Adrenal gland (tissue), 12 donors: ENCODE measurements around the gene RAP1GAP2. TPM values are rescaled to one million over a fixed set of nuclear protein-coding genes. Genes with fewer than 3 reads are reported as not detected.

Experiments
- DNase-seq, 7 donors: peaks; one replicate each; pipeline ENCODE4 v3.0.0-alpha.2; 2019 to 2020
- H3K27ac ChIP-seq, 5 donors: fragments of 200-600 bp; sonication (generic) in 4 of 5; 1 replicate in 3 of 5; 2 replicates in 2 of 5; pipeline versions ENCODE4 v1.5.1 to v1.8.0; 2016 to 2020; ENCODE audit warnings: mild to moderate bottlenecking in 1 of 5
- H3K27me3 ChIP-seq: fragments of 200-600 bp; 2 replicates; pipeline ENCODE4 v1.8.0; 2021
- H3K36me3 ChIP-seq, 2 donors: fragments of 200-600 bp; replicated peaks in 1 of 2; 1 replicate in 1 of 2; 2 replicates in 1 of 2; pipeline versions ENCODE4 v1.5.1 to v1.8.0; 2018 to 2022
- H3K4me1 ChIP-seq, 2 donors: fragments of 200-600 bp; replicated peaks in 1 of 2; 1 replicate in 1 of 2; 2 replicates in 1 of 2; pipeline versions ENCODE4 v1.5.1 to v1.8.0; 2018 to 2021
- H3K4me3 ChIP-seq, 4 donors: fragments of 200-600 bp; sonication (generic) in 3 of 4; one replicate each; pipeline ENCODE4 v1.5.1; 2016 to 2018
- H3K9me3 ChIP-seq, 3 donors: fragments of 200-600 bp; sonication (generic) in 1 of 3; replicated peaks in 1 of 3; 1 replicate in 2 of 3; 2 replicates in 1 of 3; pipeline versions ENCODE4 v1.5.1 to v1.8.0; 2016 to 2021
- CTCF ChIP-seq, 6 experiments: fragments of 450-650 bp in 4 of 6; fragments of 200-600 bp in 2 of 6; sonication (generic) in 1 of 6; IDR thresholded peaks; 1 replicate in 5 of 6; 2 replicates in 1 of 6; pipeline versions ENCODE4 v1.5.1 to v1.8.0; 2016 to 2021; ENCODE audit warnings: antibody characterized with exemption in 6 of 6, mild to moderate bottlenecking in 2 of 6, moderate library complexity in 1 of 6
- POLR2A ChIP-seq, 2 donors: fragments of 450-650 bp; IDR thresholded peaks; one replicate each; pipeline ENCODE4 v1.6.1; 2017; ENCODE audit warnings: antibody characterized with exemption in 2 of 2, mild to moderate bottlenecking in 2 of 2, moderate library complexity in 1 of 2
- WGBS, 4 donors: extraction: QIAGEN DNeasy Blood & Tissue Kit in 2 of 4; methylation state at CpG; one replicate each; pipeline versions ENCODE4 v1.1.5 to v1.1.7; 2013 to 2017; 5-methylcytosine and 5-hydroxymethylcytosine counted together
- intact Hi-C, 2 donors: fragments of 100-400 bp; cut with DNase I; formaldehyde crosslinking; loops; one replicate each; pipeline versions ENCODE4 v1.14.1 to v1.15.0; 2022 to 2023
- polyA plus RNA-seq, 3 donors: library from polyadenylated mRNA; stranded (reverse); fragments of 200-250 nt in 2 of 3; fragments of 350-450 nt in 1 of 3; fragmentation: Illumina TruSeq in 1 of 3; extraction: RNeasy Lipid Tissue Mini Kit (QIAGEN cat#74804) in 1 of 3; gene quantifications; one replicate each; pipeline ENCODE4 v1.2.3, GENCODE V29; 2013 to 2014
- total RNA-seq, 9 donors: library from RNA; depleted of rRNA in 4 of 9; stranded (reverse); fragments of >200 nt in 4 of 9; fragments of 120-200 nt in 1 of 9; fragmentation: NEBNext Ultra II Directional in 1 of 9; extraction: Animal tissue kit (Norgen Biotek cat#: 25700) in 1 of 9; gene quantifications; one replicate each; pipeline versions ENCODE4 v1.1.0 to v1.2.4, GENCODE V29; 2013 to 2023
- donor health status: healthy with polysubstance abuse.
- donor health status: Bipolar disorder and iron deficiency.
- donor health status: DM: yes; HTN: yes; CAD: no.
- donor health status: DM: no; HTN: no; CAD: no.
- donor health status: DM: no; HTN: no; CAD: no.
- donor health status: DM: yes; HTN: yes; CAD: no.

The RAP1GAP2 gene
- total and polyA plus RNA-seq, 12 donors = 4.2 to 20.4 (median 6.9) TPM

GRCh38 chr17:2805961-2806360 is 9.7 kb downstream of the RAP1GAP2 start:
- intact Hi-C loops = no loop called here
- H3K9me3 ChIP-seq = no peaks in the 10 kb centered on the region

GRCh38 chr17:2808367-2809335 is 12.4 kb downstream of the RAP1GAP2 start:
- Histone ChIP-seq H3K36me3 (no peaks in the 10 kb centered on the region), H3K27me3 (no peaks in the 10 kb centered on the region), H3K9me3 (no peaks in the 10 kb centered on the region), H3K4me1 (peaks cover 0 to 17% of the 10 kb centered on the region in 2 donors), H3K4me3 (no peak overlapping the region), H3K27ac (no peak overlapping the region)
- DNase-seq = no peak
- intact Hi-C loops = no loop called here
- TF ChIP-seq CTCF (IDR thresholded peaks at IDR 0.05) = no peak
- TF ChIP-seq POLR2A (IDR thresholded peaks at IDR 0.05) = no peak
- 91 to 96% (median 94%) methylated on average over 23 to 30 of the region's 30 CpGs for WGBS, 4 donors

More at GRCh38 chr17:2805961-2806360, 9.7 kb downstream of the RAP1GAP2 start:
- Histone ChIP-seq H3K4me3 (no peak overlapping the region), H3K4me1 (peaks cover 0 to 5% of the 10 kb centered on the region in 2 donors), H3K36me3 (no peaks in the 10 kb centered on the region), H3K27me3 (no peaks in the 10 kb centered on the region), H3K27ac (no peak overlapping the region)
- DNase-seq = no peak
- 79 to 86% (median 81%) methylated on average over 3 of the region's 3 CpGs for WGBS, 4 donors
- TF ChIP-seq POLR2A (IDR thresholded peaks at IDR 0.05) = no peak
- no peak for TF ChIP-seq CTCF (IDR thresholded peaks at IDR 0.05)

DNA sequence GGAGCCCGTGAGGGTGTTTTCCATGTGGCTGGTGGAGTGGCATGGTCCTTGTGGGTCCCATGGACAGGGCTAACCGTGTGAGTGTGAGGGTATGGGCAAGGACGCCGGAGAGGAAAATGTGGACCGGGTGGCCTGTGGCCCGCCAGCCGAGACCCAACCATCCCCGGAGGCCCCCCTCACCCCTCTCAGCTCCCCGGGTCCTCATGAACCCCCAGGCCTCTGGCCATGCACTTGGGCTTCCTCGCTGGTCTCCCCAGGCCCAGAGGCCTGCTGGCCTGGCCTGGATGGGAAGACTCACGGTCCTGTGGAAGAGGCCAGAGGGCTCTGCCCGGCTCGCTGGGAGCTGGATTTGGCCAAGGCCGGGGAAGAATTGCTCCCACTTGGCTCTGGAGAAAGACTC is 13.1 kb downstream of the RAP1GAP2 start:
- Histone ChIP-seq H3K9me3 (no peaks in the 10 kb centered on the region), H3K4me1 (peaks cover 0 to 13% of the 10 kb centered on the region in 2 donors), H3K36me3 (no peaks in the 10 kb centered on the region), H3K27me3 (no peaks in the 10 kb centered on the region), H3K27ac (no peak overlapping the region), H3K4me3 (no peak overlapping the region)
- WGBS, 4 donors = 72 to 98% (median 95%) methylated on average over 5 to 14 of the region's 14 CpGs
- no peak for DNase-seq
- intact Hi-C loops = no loop called here
- TF ChIP-seq POLR2A (IDR thresholded peaks at IDR 0.05) (no peak), CTCF (IDR thresholded peaks at IDR 0.05) (no peak)

DNA sequence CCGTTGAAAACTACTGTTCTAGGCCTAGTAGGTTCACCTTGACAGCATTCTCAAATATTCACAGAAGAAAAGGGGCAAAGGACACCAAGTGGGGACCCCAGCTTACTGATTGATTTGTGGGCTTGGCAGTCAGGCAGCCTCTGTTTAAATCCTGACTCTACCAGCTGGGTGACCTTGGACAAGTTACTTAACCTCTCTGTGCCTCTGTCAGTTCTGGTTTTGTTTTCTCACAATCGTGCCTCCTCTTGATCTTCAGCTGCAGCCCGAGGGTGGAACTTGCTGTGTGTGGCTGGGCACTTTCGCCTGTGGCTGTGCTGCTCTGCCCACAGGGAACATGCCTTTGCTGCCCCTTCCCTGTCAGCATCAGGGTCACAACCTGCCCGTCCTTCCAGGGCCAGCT is 17.8 kb downstream of the RAP1GAP2 start:
- intact Hi-C loops = no loop called here
- no peaks in the 10 kb centered on the region for H3K9me3 ChIP-seq
- H3K27me3 ChIP-seq = no peaks in the 10 kb centered on the region
- DNase-seq = no peak
- 46 to 65% (median 55%) methylated on average over 5 of the region's 5 CpGs for WGBS, 4 donors
- H3K36me3 ChIP-seq = no peaks in the 10 kb centered on the region
- no peak overlapping the region for H3K27ac ChIP-seq
- no peak overlapping the region for H3K4me3 ChIP-seq
- no peak for TF ChIP-seq POLR2A (IDR thresholded peaks at IDR 0.05)
- TF ChIP-seq CTCF (IDR thresholded peaks at IDR 0.05) = no peak
- peaks cover 0 to 13% of the 10 kb centered on the region in 2 donors for H3K4me1 ChIP-seq
